Panc1 (cell line): ENCODE data around the gene DCDC2B. TPM values are rescaled to one million over a fixed set of nuclear protein-coding genes. Genes with fewer than 3 reads are reported as not detected.

Source experiments
- ATAC-seq: fragments of 200-7000 bp; cut with Tn5 transposase; 2 replicates; pipeline ENCODE4 v1.9.1; 2020; ENCODE audit warnings: mild to moderate bottlenecking, moderate library complexity
- BruUV-seq: library from RNA; stranded (reverse); fragments of 400-500 nt; replicated peaks from 2 replicates; lab custom pipeline; 2021; lab: Mats Ljungman, UMichigan
- CTCF ChIA-PET: fragments of 300-600 bp; sonication (Branson Sonifier 250); formaldehyde crosslinking; loops from one replicate; lab custom pipeline; 2022; ENCODE audit warnings: antibody characterized with exemption; lab: Charles Lee
- POLR2A ChIA-PET: fragments of 300-600 bp; sonication (Branson Sonifier 250); formaldehyde crosslinking; loops from one replicate; lab custom pipeline; 2022; ENCODE audit warnings: antibody characterized with exemption; lab: Charles Lee
- DNase-seq: peaks from one replicate; pipeline ENCODE4 v3.0.0-alpha.2; 2010; ENCODE audit warnings: low read depth, low spot score
- H3K27ac ChIP-seq: 2 replicates; pipeline ENCODE4 v1.5.1; 2011; ENCODE audit warnings: mild to moderate bottlenecking, low read length, inconsistent platforms
- H3K27me3 ChIP-seq: fragments of 200-500 bp; sonication (Bioruptor generic); 2 replicates; pipeline ENCODE4 v1.6.0; 2014; ENCODE audit warnings: low read length, inconsistent platforms; ENCODE audit not compliant: control insufficient read depth, insufficient read depth
- H3K36me3 ChIP-seq: fragments of 200-500 bp; sonication (Bioruptor generic); 2 replicates; pipeline ENCODE4 v1.5.1; 2014; ENCODE audit warnings: inconsistent platforms, mild to moderate bottlenecking, low read length, moderate library complexity; ENCODE audit not compliant: control insufficient read depth, insufficient read depth
- H3K4me1 ChIP-seq: 2 replicates; pipeline ENCODE4 v1.5.1; 2011; ENCODE audit warnings: inconsistent platforms, mild to moderate bottlenecking, low read length, moderate library complexity; ENCODE audit not compliant: control insufficient read depth, insufficient read depth
- H3K4me3 ChIP-seq, 2 experiments: 2 replicates each; pipeline ENCODE4 v1.5.1; 2011 to 2012; ENCODE audit warnings: low read depth in 2 of 2, low read length in 2 of 2, mild to moderate bottlenecking in 2 of 2, inconsistent platforms in 1 of 2, moderate library complexity in 1 of 2
- H3K9me3 ChIP-seq: fragments of 200-500 bp; sonication (Bioruptor generic); 2 replicates; pipeline ENCODE4 v1.5.1; 2014; ENCODE audit warnings: low read depth, mild to moderate bottlenecking, inconsistent platforms, low read length, moderate library complexity; ENCODE audit not compliant: control insufficient read depth, insufficient read depth
- CTCF ChIP-seq: fragments of 450-650 bp; IDR thresholded peaks from 2 replicates; pipeline ENCODE4 v1.5.1; 2017; ENCODE audit warnings: mild to moderate bottlenecking
- POLR2AphosphoS5 ChIP-seq: IDR thresholded peaks from 2 replicates; pipeline ENCODE4 v1.6.1; 2012; ENCODE audit warnings: mild to moderate bottlenecking, low read depth, low read length, moderate library complexity
- REST ChIP-seq, 2 experiments: IDR thresholded peaks; 2 replicates each; pipeline ENCODE4 v1.6.1; 2011 to 2012; ENCODE audit warnings: low read depth in 2 of 2, control low read depth in 1 of 2, low read length in 1 of 2, mild to moderate bottlenecking in 1 of 2, moderate library complexity in 1 of 2; ENCODE audit not compliant: insufficient read depth in 1 of 2
- SIN3A ChIP-seq: IDR thresholded peaks from 2 replicates; pipeline ENCODE4 v1.6.1; 2012; ENCODE audit warnings: low read depth, mild to moderate bottlenecking, low read length, moderate library complexity, borderline replicate concordance; ENCODE audit not compliant: insufficient read depth
- TCF7L2 ChIP-seq: IDR thresholded peaks from 2 replicates; pipeline ENCODE4 v1.6.1; 2011; ENCODE audit warnings: mild to moderate bottlenecking, low read depth, low read length, inconsistent platforms
- in situ Hi-C: cut with HindIII; loops from 2 replicates; pipeline ENCODE4 v1.10.0; 2016; ENCODE audit warnings: low sequenced_read_pairs, low pct_unique_long_range_greater_than_20kb
- intact Hi-C: fragments of 100-400 bp; cut with micrococcal nuclease; formaldehyde crosslinking; loops from one replicate; pipeline ENCODE4 v1.10.0; 2022; ENCODE audit not compliant: unreplicated experiment
- total RNA-seq: library from RNA; stranded (reverse); gene quantifications from one replicate; pipeline ENCODE4 v1.2.1, GENCODE V29; 2021; ENCODE audit not compliant: unreplicated experiment

Gene DCDC2B
- total RNA-seq, 1 experiment from 2014 or later, result not detected

DNA sequence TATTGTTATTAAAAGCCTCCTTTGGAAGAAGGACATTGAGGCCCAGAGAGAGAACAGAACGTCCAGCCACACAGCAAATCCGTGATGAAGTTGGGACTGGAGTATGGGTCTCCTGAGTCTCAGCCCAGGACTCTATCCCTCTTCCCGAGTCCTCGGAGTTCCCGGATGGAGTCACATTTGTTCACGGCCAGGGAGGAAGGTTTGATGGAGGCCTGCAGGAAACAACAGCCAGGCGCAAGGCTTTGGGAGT, 29.8 kb upstream of the DCDC2B start:
- Histone ChIP-seq H3K4me3 (peak overlapping the region; percentile 77 to 93), H3K36me3 (no peaks in the 10 kb centered on the region), H3K4me1 (peaks cover 29% of the 10 kb centered on the region), H3K9me3 (no peaks in the 10 kb centered on the region), H3K27ac (peak overlapping the region; percentile 97), H3K27me3 (no peaks in the 10 kb centered on the region)
- BruUV-seq, result no TSS peak
- peak; percentile 53 for ATAC-seq
- CTCF ChIA-PET, result no interaction called here
- TF ChIP-seq REST (IDR thresholded peaks at IDR 0.05; ENCODE audit: insufficient read depth in 1 of 2, low read depth in 2 of 2, low read length in 1 of 2) (no peak), TCF7L2 (no peak), POLR2AphosphoS5 (no peak), SIN3A (no peak), CTCF (no peak)
- intact Hi-C loops (no loop called here), in situ Hi-C loops (no loop called here)
- POLR2A ChIA-PET, result interaction anchor here (0.6 to 1.2 kb wide), 3 partner anchors 18 to 70 kb away, joined by 3 to 8 read pairs (median 5); no protein-coding TSS in a partner anchor
- DNase-seq, result no peak

DNA sequence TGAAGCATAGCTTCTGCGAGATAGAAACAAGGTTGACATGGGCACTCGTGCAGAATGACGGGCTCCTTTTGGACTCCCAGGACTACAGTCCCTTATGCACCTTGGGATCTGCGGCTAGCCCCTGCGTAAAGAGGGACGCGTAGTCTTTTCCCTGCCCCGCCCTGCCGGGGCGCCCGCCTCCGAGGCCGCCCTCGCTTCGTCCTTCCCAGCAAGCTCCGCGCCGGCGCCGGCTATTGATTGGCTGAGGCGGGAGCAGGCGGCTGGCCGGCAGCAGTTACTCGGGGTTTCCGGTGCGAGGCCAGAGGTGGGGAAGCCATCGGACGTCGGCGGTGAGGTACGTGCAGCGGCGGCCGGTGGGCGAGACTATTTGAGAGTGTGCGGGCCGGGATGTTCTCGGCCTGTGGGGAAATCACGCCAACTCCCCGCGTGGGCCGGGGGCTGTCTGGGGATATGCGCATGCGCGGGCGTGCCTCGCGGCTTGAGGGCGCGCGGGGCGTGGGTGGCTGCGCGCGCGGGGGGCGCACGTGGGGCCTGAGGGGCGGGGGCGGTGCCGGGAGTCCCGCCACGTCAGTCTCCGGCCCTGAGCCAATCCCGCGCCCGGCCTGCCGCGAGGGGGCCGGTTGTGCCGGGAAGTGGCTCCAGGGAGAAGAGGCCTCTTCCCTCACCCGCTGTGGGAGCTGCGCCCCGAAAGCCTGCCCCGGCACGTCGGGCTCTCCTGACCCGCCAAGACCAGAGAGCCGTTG, 29.3 kb upstream of the DCDC2B start, which contains the start of gene TXLNA:
Gene TXLNA (plus strand): TSS at position 233 of the 743 bp plus-strand sequence. CDS start 671 bp downstream, outside the sequence.
- in situ Hi-C loops (no loop called here), intact Hi-C loops (no loop called here)
- no TSS peak for BruUV-seq
- ATAC-seq (peak; percentile 96), DNase-seq (peak; percentile 63)
- CTCF ChIA-PET, result no interaction called here
- Histone ChIP-seq H3K4me3 (peak within 1 kb of the TSS; percentile 77 to 93), H3K27ac (peak within 1 kb of the TSS; percentile 97), H3K27me3 (no peaks in the 10 kb centered on the region), H3K9me3 (no peaks in the 10 kb centered on the region), H3K36me3 (0 out of 2 replicates have a peak, but pooled peaks cover 2% of the 10 kb centered on the region), H3K4me1 (peaks cover 33% of the 10 kb centered on the region)
- POLR2A ChIA-PET, result interaction anchor here (0.6 to 1.2 kb wide), 5 partner anchors 18 to 637 kb away, joined by 3 to 8 read pairs (median 5); no protein-coding TSS in a partner anchor
- TF ChIP-seq SIN3A (peak; percentile 52; the same call in 1 of the 2 replicates), CTCF (no peak), REST (IDR thresholded peaks at IDR 0.05; ENCODE audit: insufficient read depth in 1 of 2, low read depth in 2 of 2, low read length in 1 of 2) (no peak), TCF7L2 (peak; percentile 20; the same call in 1 of the 2 replicates), POLR2AphosphoS5 (peak; percentile 94)
